Smooth muscle cell (in vitro differentiated cells): ENCODE results near the gene IFI30. TPM values are rescaled to one million over a fixed set of nuclear protein-coding genes. Genes with fewer than 3 reads are reported as not detected.

Experiments
- DNase-seq: peaks from one replicate; lab custom pipeline; 2025; ENCODE audit not compliant: unreplicated experiment; lab: John Stamatoyannopoulos, UW
- H2AFZ ChIP-seq: fragments of 200-600 bp; sonication (generic); 2 replicates; pipeline ENCODE4 v1.6.0; 2016; ENCODE audit warnings: antibody characterized with exemption, low read depth, mild to moderate bottlenecking
- H3F3A ChIP-seq: fragments of 200-600 bp; sonication (generic); 2 replicates; pipeline ENCODE4 v1.6.0; 2017; ENCODE audit warnings: antibody characterized with exemption, low read depth
- H3K27ac ChIP-seq: fragments of 200-600 bp; sonication (generic); 2 replicates; pipeline ENCODE4 v1.5.1; 2016; ENCODE audit warnings: low read depth, mild to moderate bottlenecking
- H3K27me3 ChIP-seq: fragments of 200-600 bp; sonication (generic); 2 replicates; pipeline ENCODE4 v1.6.1; 2016; ENCODE audit warnings: low read depth, mild to moderate bottlenecking
- H3K36me3 ChIP-seq: fragments of 200-600 bp; sonication (generic); 2 replicates; pipeline ENCODE4 v1.5.1; 2016; ENCODE audit warnings: low read depth
- H3K4me1 ChIP-seq: fragments of 200-600 bp; sonication (generic); 2 replicates; pipeline ENCODE4 v1.5.1; 2016; ENCODE audit warnings: low read depth
- H3K4me2 ChIP-seq: fragments of 200-600 bp; sonication (generic); 2 replicates; pipeline ENCODE4 v1.6.0; 2016; ENCODE audit warnings: mild to moderate bottlenecking
- H3K4me3 ChIP-seq: fragments of 200-600 bp; sonication (generic); 2 replicates; pipeline ENCODE4 v1.5.1; 2016; ENCODE audit warnings: mild to moderate bottlenecking
- H3K79me2 ChIP-seq: fragments of 200-600 bp; sonication (generic); 2 replicates; pipeline ENCODE4 v1.6.0; 2016; ENCODE audit warnings: low read depth, mild to moderate bottlenecking
- H3K9ac ChIP-seq: fragments of 200-600 bp; sonication (generic); 2 replicates; pipeline ENCODE4 v1.6.0; 2016; ENCODE audit warnings: low read depth
- H3K9me3 ChIP-seq: fragments of 200-600 bp; sonication (generic); replicated peaks from 2 replicates; pipeline ENCODE4 v1.5.1; 2016; ENCODE audit warnings: low read depth
- H4K20me1 ChIP-seq: fragments of 200-600 bp; sonication (generic); 2 replicates; pipeline ENCODE4 v1.6.0; 2016; ENCODE audit warnings: low read depth
- CTCF ChIP-seq: fragments of 200-600 bp; sonication (generic); IDR thresholded peaks from 2 replicates; pipeline ENCODE4 v1.5.1; 2017; ENCODE audit warnings: borderline replicate concordance, mild to moderate bottlenecking, antibody characterized with exemption; ENCODE audit not compliant: insufficient read depth, poor library complexity, severe bottlenecking
- WGBS: methylation state at CpG from one replicate; pipeline ENCODE4 v1.1.7; 2016; ENCODE audit warnings: low lambda C conversion rate; 5-methylcytosine and 5-hydroxymethylcytosine counted together
- polyA plus RNA-seq: library from polyadenylated mRNA; unstranded; fragments of >200 nt; fragmentation: Nextera tagmentation; extraction: Ambion mirVana; gene quantifications from 2 replicates; pipeline ENCODE4 v1.2.1, GENCODE V29; 2016
- total RNA-seq: library from RNA; depleted of rRNA; stranded (reverse); fragments of >200 nt; gene quantifications from 2 replicates; pipeline ENCODE4 v1.2.3, GENCODE V29; 2014

IFI30 gene
- total and polyA plus RNA-seq, 2 experiments from 2014 or later: 0.87 to 2.9 TPM

- no peak overlapping the region for H3K4me2 ChIP-seq
- WGBS: 97% methylated on average over 1 of the region's 1 CpG
- H3K9ac ChIP-seq: no peak overlapping the region
- no peak for DNase-seq
- no peaks in the 10 kb centered on the region for H3F3A ChIP-seq
- TF ChIP-seq CTCF: no peak
- H3K36me3 ChIP-seq: no peaks in the 10 kb centered on the region
- no peak overlapping the region for H2AFZ ChIP-seq
- H3K27ac ChIP-seq: no peak overlapping the region
- no peaks in the 10 kb centered on the region for H4K20me1 ChIP-seq
- no peaks in the 10 kb centered on the region for H3K9me3 ChIP-seq
- no peaks in the 10 kb centered on the region for H3K27me3 ChIP-seq
- H3K4me3 ChIP-seq: no peak overlapping the region
- H3K4me1 ChIP-seq: no peaks in the 10 kb centered on the region
- no peaks in the 10 kb centered on the region for H3K79me2 ChIP-seq
Measured at GRCh38 chr19:18140473-18140872, 33.1 kb upstream of the IFI30 start.

DNA sequence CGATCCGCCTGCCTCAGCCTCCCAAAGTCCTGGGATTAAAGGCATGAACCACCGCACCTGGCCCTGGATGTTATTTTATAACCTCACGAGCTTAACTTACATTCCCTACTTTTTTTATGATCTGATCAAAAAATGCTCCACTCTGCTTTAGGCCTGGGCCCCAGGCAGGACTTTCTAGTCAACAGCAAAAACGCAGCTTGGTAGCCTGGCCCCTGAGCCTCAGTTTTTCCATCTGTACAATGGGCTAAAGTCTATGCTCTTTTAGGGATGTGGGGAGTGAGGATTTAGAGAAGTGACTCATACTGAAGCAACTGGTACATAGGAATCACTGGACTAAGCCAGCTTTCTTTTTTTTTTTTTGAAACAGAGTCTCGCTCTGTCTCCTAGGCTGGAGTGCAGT lies 32.6 kb upstream of the IFI30 start:
- Histone ChIP-seq H3K79me2 (no peaks in the 10 kb centered on the region), H4K20me1 (no peaks in the 10 kb centered on the region), H3K36me3 (no peaks in the 10 kb centered on the region), H3K9ac (no peak overlapping the region), H3K27me3 (no peaks in the 10 kb centered on the region), H3K4me2 (no peak overlapping the region), H3F3A (no peaks in the 10 kb centered on the region), H3K4me1 (no peaks in the 10 kb centered on the region), H3K27ac (no peak overlapping the region), H3K4me3 (no peak overlapping the region), H3K9me3 (no peaks in the 10 kb centered on the region), H2AFZ (no peak overlapping the region)
- WGBS: 97% methylated on average over 6 of the region's 6 CpGs
- no peak for DNase-seq
- no peak for TF ChIP-seq CTCF

- no peak for TF ChIP-seq CTCF
- Histone ChIP-seq H3K36me3 (no peaks in the 10 kb centered on the region), H3F3A (no peaks in the 10 kb centered on the region), H3K27me3 (no peaks in the 10 kb centered on the region), H3K9me3 (no peaks in the 10 kb centered on the region), H3K4me1 (no peaks in the 10 kb centered on the region), H2AFZ (no peak overlapping the region), H3K79me2 (no peaks in the 10 kb centered on the region), H4K20me1 (no peaks in the 10 kb centered on the region), H3K4me3 (no peak overlapping the region), H3K27ac (no peak overlapping the region), H3K9ac (no peak overlapping the region), H3K4me2 (no peak overlapping the region)
- DNase-seq: no peak
- 79% methylated on average over 3 of the region's 3 CpGs for WGBS
Measured at GRCh38 chr19:18143902-18144301, 29.7 kb upstream of the IFI30 start.

GRCh38 chr19:18144361-18144760 lies 29.3 kb upstream of the IFI30 start:
- H2AFZ ChIP-seq: no peak overlapping the region
- no peak overlapping the region for H3K4me3 ChIP-seq
- H3K9ac ChIP-seq: no peak overlapping the region
- H3K9me3 ChIP-seq: no peaks in the 10 kb centered on the region
- H3K36me3 ChIP-seq: no peaks in the 10 kb centered on the region
- WGBS: 96% methylated on average over 16 of the region's 16 CpGs
- DNase-seq: no peak
- no peaks in the 10 kb centered on the region for H3F3A ChIP-seq
- H3K4me1 ChIP-seq: no peaks in the 10 kb centered on the region
- H3K27ac ChIP-seq: no peak overlapping the region
- H3K79me2 ChIP-seq: no peaks in the 10 kb centered on the region
- no peaks in the 10 kb centered on the region for H4K20me1 ChIP-seq
- H3K4me2 ChIP-seq: no peak overlapping the region
- no peak for TF ChIP-seq CTCF
- H3K27me3 ChIP-seq: no peaks in the 10 kb centered on the region
